Osteocyte (in vitro differentiated cells): ENCODE results near the gene ETF1. TPM values are rescaled to one million over a fixed set of nuclear protein-coding genes. Genes with fewer than 3 reads are reported as not detected.
"Not testable (repeated sequence)": the region's sequence is repeated elsewhere in the genome, so short reads cannot be mapped to it uniquely, and the experiment has no call there.

Source experiments
- DNase-seq: peaks from one replicate; pipeline ENCODE4 v3.0.0; 2021; ENCODE audit warnings: mixed read lengths; ENCODE audit not compliant: unreplicated experiment; ENCODE audit errors: extremely low spot score
- H3K27ac Mint-ChIP-seq: one replicate; pipeline ENCODE4 v1.8.0; 2021; ENCODE audit warnings: mild to moderate bottlenecking, mixed read lengths; ENCODE audit not compliant: unreplicated experiment
- H3K27me3 Mint-ChIP-seq: one replicate; pipeline ENCODE4 v1.8.0; 2021; ENCODE audit warnings: mixed read lengths; ENCODE audit not compliant: unreplicated experiment
- H3K36me3 Mint-ChIP-seq: one replicate; pipeline ENCODE4 v1.8.0; 2021; ENCODE audit warnings: mixed read lengths; ENCODE audit not compliant: unreplicated experiment
- H3K4me1 Mint-ChIP-seq: one replicate; pipeline ENCODE4 v1.8.0; 2021; ENCODE audit warnings: mixed read lengths; ENCODE audit not compliant: unreplicated experiment
- H3K4me3 Mint-ChIP-seq: one replicate; pipeline ENCODE4 v1.8.0; 2021; ENCODE audit warnings: mild to moderate bottlenecking, moderate library complexity, mixed read lengths; ENCODE audit not compliant: unreplicated experiment
- H3K9me3 Mint-ChIP-seq: one replicate; pipeline ENCODE4 v1.8.0; 2021; ENCODE audit warnings: mixed read lengths; ENCODE audit not compliant: unreplicated experiment
- CTCF ChIP-seq: fragments of 200-600 bp; sonication (generic); IDR thresholded peaks from 2 replicates; pipeline ENCODE4 v1.5.0; 2021; ENCODE audit warnings: antibody characterized with exemption, mild to moderate bottlenecking, moderate library complexity
- total RNA-seq: library from RNA; stranded (reverse); gene quantifications from 2 replicates; pipeline ENCODE4 v1.2.1, GENCODE V29; 2021

The ETF1 gene
- total RNA-seq, 1 donor from 2014 or later = 88.3 TPM

GRCh38 chr5:138488481-138488945 lies 54.5 kb downstream of the ETF1 start:
- Mint-ChIP-seq H3K27me3 (peaks cover 25% of the 10 kb centered on the region), H3K4me1 (peaks cover 11% of the 10 kb centered on the region), H3K36me3 (no peaks in the 10 kb centered on the region), H3K27ac (no peak overlapping the region), H3K9me3 (no peaks in the 10 kb centered on the region), H3K4me3 (no peak overlapping the region)
- TF ChIP-seq CTCF = no peak
- DNase-seq = no peak

- H3K27ac Mint-ChIP-seq = no peak overlapping the region
Observed at GRCh38 chr5:138482638-138483037, 60.4 kb downstream of the ETF1 start.

GRCh38 chr5:138476918-138477317 lies 66.1 kb downstream of the ETF1 start:
- Mint-ChIP-seq H3K4me1 (no peaks in the 10 kb centered on the region), H3K27me3 (peaks cover 16% of the 10 kb centered on the region), H3K9me3 (no peaks in the 10 kb centered on the region), H3K4me3 (no peak overlapping the region), H3K27ac (no peak overlapping the region), H3K36me3 (no peaks in the 10 kb centered on the region)
- no peak for DNase-seq
- no peak for TF ChIP-seq CTCF

More at GRCh38 chr5:138482638-138483037, 60.4 kb downstream of the ETF1 start:
- H3K4me1 Mint-ChIP-seq = no peaks in the 10 kb centered on the region
- DNase-seq = no peak
- no peaks in the 10 kb centered on the region for H3K9me3 Mint-ChIP-seq
- no peaks in the 10 kb centered on the region for H3K36me3 Mint-ChIP-seq
- no peak overlapping the region for H3K4me3 Mint-ChIP-seq
- no peak for TF ChIP-seq CTCF
- peaks cover 7% of the 10 kb centered on the region for H3K27me3 Mint-ChIP-seq

GRCh38 chr5:138473151-138473550 lies 69.9 kb downstream of the ETF1 start:
- H3K36me3 Mint-ChIP-seq, H3K4me3 Mint-ChIP-seq, H3K9me3 Mint-ChIP-seq, DNase-seq, H3K27ac Mint-ChIP-seq, H3K4me1 Mint-ChIP-seq: not testable (repeated sequence)
- peaks cover 16% of the 10 kb centered on the region for H3K27me3 Mint-ChIP-seq

- no peaks in the 10 kb centered on the region for H3K9me3 Mint-ChIP-seq
- DNase-seq = no peak
- no peak overlapping the region for H3K4me3 Mint-ChIP-seq
- peaks cover 15% of the 10 kb centered on the region for H3K36me3 Mint-ChIP-seq
- peaks cover 16% of the 10 kb centered on the region for H3K27me3 Mint-ChIP-seq
- H3K27ac Mint-ChIP-seq = no peak overlapping the region
- H3K4me1 Mint-ChIP-seq = peaks cover 15% of the 10 kb centered on the region
- TF ChIP-seq CTCF = no peak
Observed at GRCh38 chr5:138472353-138472752, 70.7 kb downstream of the ETF1 start.

- Mint-ChIP-seq H3K27ac (peak overlapping the region; percentile 79), H3K4me3 (no peak overlapping the region), H3K4me1 (peaks cover 25% of the 10 kb centered on the region), H3K36me3 (peaks cover 25% of the 10 kb centered on the region), H3K9me3 (no peaks in the 10 kb centered on the region), H3K27me3 (peaks cover 12% of the 10 kb centered on the region)
- TF ChIP-seq CTCF = no peak
- DNase-seq = no peak
Observed at GRCh38 chr5:138471052-138471361, 72.0 kb downstream of the ETF1 start.
